IMR-90 (cell line): ENCODE results near the gene HOXA13. TPM values are rescaled to one million over a fixed set of nuclear protein-coding genes. Genes with fewer than 3 reads are reported as not detected.

Experiments used
- ATAC-seq: fragments of 200-7000 bp; cut with Tn5 transposase; 2 replicates; pipeline ENCODE4 v1.9.1; 2020; ENCODE audit warnings: low read depth, mild to moderate bottlenecking, moderate library complexity
- BruUV-seq: library from RNA; stranded (reverse); fragments of 400-500 nt; replicated peaks from 2 replicates; lab custom pipeline; 2021; lab: Mats Ljungman, UMichigan
- CTCF ChIA-PET: fragments of 300-600 bp; formaldehyde crosslinking; extraction: SDS; loops from one replicate; lab custom pipeline; 2021; ENCODE audit warnings: antibody characterized with exemption; lab: Yijun Ruan, JAX
- POLR2A ChIA-PET: fragments of 300-600 bp; sonication (Branson Sonifier 250); formaldehyde crosslinking; loops from one replicate; lab custom pipeline; 2022; ENCODE audit warnings: antibody characterized with exemption; ENCODE audit not compliant: unreplicated experiment; lab: Charles Lee
- DNase-seq: peaks from one replicate; pipeline ENCODE4 v3.0.0; 2013
- H2AFZ ChIP-seq: replicated peaks from 2 replicates; pipeline ENCODE3; 2013; ENCODE audit warnings: low read length, mild to moderate bottlenecking; ENCODE audit not compliant: poor library complexity
- H2AK5ac ChIP-seq: 2 replicates; pipeline ENCODE4 v1.6.1; 2013; ENCODE audit warnings: low read depth, low read length, inconsistent platforms
- H2AK9ac ChIP-seq: replicated peaks from 2 replicates; pipeline ENCODE3; 2013; ENCODE audit warnings: mild to moderate bottlenecking, low read depth, low read length, moderate library complexity; ENCODE audit not compliant: poor library complexity
- H2BK120ac ChIP-seq: 2 replicates; pipeline ENCODE4 v1.6.1; 2013; ENCODE audit warnings: low read depth, low read length, inconsistent platforms
- H2BK15ac ChIP-seq: 3 replicates; pipeline ENCODE4 v1.6.1; 2013; ENCODE audit warnings: low read depth, low read length, inconsistent platforms
- H2BK20ac ChIP-seq: 2 replicates; pipeline ENCODE4 v1.6.1; 2013; ENCODE audit warnings: low read depth, mild to moderate bottlenecking, inconsistent platforms, low read length, moderate library complexity
- H2BK5ac ChIP-seq: 2 replicates; pipeline ENCODE4 v1.6.1; 2013; ENCODE audit warnings: mild to moderate bottlenecking, low read depth, low read length, inconsistent platforms; ENCODE audit not compliant: poor library complexity, severe bottlenecking
- H3K14ac ChIP-seq: replicated peaks from 2 replicates; pipeline ENCODE4 v1.6.1; 2013; ENCODE audit warnings: low read depth, low read length, inconsistent platforms
- H3K18ac ChIP-seq: 2 replicates; pipeline ENCODE4 v1.6.1; 2013; ENCODE audit warnings: low read depth, low read length, control low read depth
- H3K23ac ChIP-seq: 2 replicates; pipeline ENCODE4 v1.6.1; 2013; ENCODE audit warnings: low read depth, low read length, inconsistent platforms
- H3K27ac ChIP-seq: 2 replicates; pipeline ENCODE4 v1.5.1; 2013; ENCODE audit warnings: mild to moderate bottlenecking, control low read depth, low read length; ENCODE audit not compliant: insufficient read depth
- H3K27me3 ChIP-seq: 2 replicates; pipeline ENCODE4 v1.6.1; 2013; ENCODE audit warnings: low read length; ENCODE audit not compliant: control insufficient read depth, insufficient read depth
- H3K36me3 ChIP-seq: 2 replicates; pipeline ENCODE4 v1.6.1; 2013; ENCODE audit warnings: low read length, mixed read lengths; ENCODE audit not compliant: control insufficient read depth, insufficient read depth
- H3K4ac ChIP-seq: 2 replicates; pipeline ENCODE4 v1.6.1; 2013; ENCODE audit warnings: low read depth, low read length, inconsistent platforms
- H3K4me1 ChIP-seq: 2 replicates; pipeline ENCODE4 v1.6.1; 2013; ENCODE audit warnings: low read length, mixed read lengths; ENCODE audit not compliant: control insufficient read depth, insufficient read depth
- H3K4me2 ChIP-seq: 2 replicates; pipeline ENCODE4 v1.6.1; 2013; ENCODE audit warnings: low read depth, mild to moderate bottlenecking, control low read depth, low read length, moderate library complexity
- H3K4me3 ChIP-seq: 2 replicates; pipeline ENCODE4 v1.5.1; 2013; ENCODE audit warnings: low read depth, mild to moderate bottlenecking, control low read depth, low read length, moderate library complexity; ENCODE audit not compliant: insufficient read depth
- H3K56ac ChIP-seq: 2 replicates; pipeline ENCODE4 v1.6.1; 2013; ENCODE audit warnings: low read length, inconsistent platforms; ENCODE audit not compliant: insufficient read depth; ENCODE audit errors: extremely low read depth
- H3K79me1 ChIP-seq, 2 experiments: 2 replicates each; pipeline ENCODE4 v1.6.1; 2013; ENCODE audit warnings: low read length in 2 of 2, inconsistent platforms in 1 of 2, low read depth in 1 of 2
- H3K9ac ChIP-seq: 2 replicates; pipeline ENCODE4 v1.6.1; 2013; ENCODE audit warnings: low read depth, low read length, control low read depth
- H3K9me1 ChIP-seq: 2 replicates; pipeline ENCODE4 v1.6.1; 2013; ENCODE audit warnings: low read length, inconsistent platforms; ENCODE audit not compliant: insufficient read depth
- H3K9me3 ChIP-seq: 2 replicates; pipeline ENCODE4 v1.6.1; 2013; ENCODE audit warnings: low read length; ENCODE audit not compliant: control insufficient read depth, insufficient read depth
- H4K20me1 ChIP-seq: 2 replicates; pipeline ENCODE4 v1.6.1; 2013; ENCODE audit warnings: low read length, inconsistent platforms; ENCODE audit not compliant: insufficient read depth
- H4K5ac ChIP-seq: 2 replicates; pipeline ENCODE4 v1.6.1; 2013; ENCODE audit warnings: mild to moderate bottlenecking, low read depth, low read length, control low read depth
- H4K8ac ChIP-seq, 2 experiments: 2 replicates each; pipeline ENCODE4 v1.6.1; 2013; ENCODE audit warnings: low read depth in 2 of 2, low read length in 2 of 2, control low read depth in 1 of 2, inconsistent platforms in 1 of 2
- H4K91ac ChIP-seq: 2 replicates; pipeline ENCODE4 v1.6.1; 2013; ENCODE audit warnings: low read depth, low read length, inconsistent platforms; ENCODE audit not compliant: insufficient read depth
- CHD1 ChIP-seq: IDR thresholded peaks from 2 replicates; pipeline ENCODE4 v1.6.1; 2012; ENCODE audit warnings: low read depth, low read length, improper control_type of control experiment
- CTCF ChIP-seq: conservative IDR thresholded peaks from 2 replicates; pipeline ENCODE4 v1.5.1; 2012; ENCODE audit warnings: mild to moderate bottlenecking, low read depth, low read length, improper control_type of control experiment
- ELK1 ChIP-seq: fragments of 150-350 bp; IDR thresholded peaks from 2 replicates; pipeline ENCODE4 v1.6.1; 2016; ENCODE audit warnings: low read depth, mild to moderate bottlenecking, low read length, moderate library complexity, borderline replicate concordance
- MAZ ChIP-seq: IDR thresholded peaks from 2 replicates; pipeline ENCODE4 v1.6.1; 2012; ENCODE audit warnings: low read depth, mild to moderate bottlenecking, low read length, improper control_type of control experiment, moderate library complexity, borderline replicate concordance
- POLR2A ChIP-seq: IDR thresholded peaks from 2 replicates; pipeline ENCODE4 v1.6.1; 2012; ENCODE audit warnings: mild to moderate bottlenecking, low read depth, low read length
- RCOR1 ChIP-seq: IDR thresholded peaks from 2 replicates; pipeline ENCODE4 v1.6.1; 2012; ENCODE audit warnings: mild to moderate bottlenecking, low read length, improper control_type of control experiment; ENCODE audit not compliant: insufficient replicate concordance
- USF2 ChIP-seq: fragments of 150-350 bp; IDR thresholded peaks from 2 replicates; pipeline ENCODE4 v1.6.1; 2017; ENCODE audit warnings: mild to moderate bottlenecking, antibody characterized with exemption, low read length, low read depth
- WGBS, 2 experiments: methylation state at CpG; one replicate each; pipeline versions ENCODE4 v1.1.5 to v1.1.7; 2013; ENCODE audit warnings: missing lambda C conversion rate in 2 of 2; ENCODE audit not compliant: insufficient read length in 1 of 2; ENCODE audit errors: extremely low coverage in 2 of 2; 5-methylcytosine and 5-hydroxymethylcytosine counted together
- dilution Hi-C: fragments of 300-500 bp; cut with HindIII; formaldehyde crosslinking; loops from one replicate; pipeline ENCODE4 v1.14.3; 2018; ENCODE audit warnings: low sequenced_read_pairs; ENCODE audit not compliant: unreplicated experiment
- in situ Hi-C: fragments of 300-500 bp; cut with MboI; formaldehyde crosslinking; loops from 3 replicates; pipeline ENCODE4 v1.14.3; 2019; ENCODE audit warnings: low sequenced_read_pairs, inconsistent platforms, mixed read lengths
- intact Hi-C: fragments of 100-400 bp; cut with micrococcal nuclease; formaldehyde crosslinking; loops from 2 replicates; pipeline ENCODE4 v1.10.0; 2022
- polyA plus RNA-seq, 3 experiments: library from polyadenylated mRNA; depleted of rRNA; stranded (reverse); fragments of >200 nt; gene quantifications; 2 replicates each; pipeline ENCODE4 v1.2.3, GENCODE V29; 2012; ENCODE audit warnings: low replicate concordance in 1 of 3
- total RNA-seq: library from RNA; depleted of rRNA; stranded (reverse); fragments of >200 nt; gene quantifications from 2 replicates; pipeline ENCODE4 v1.2.3, GENCODE V29; 2012

The HOXA13 gene
- total and polyA plus RNA-seq, 2 of the 4 experiments (the other 2 are of a cell fraction) = not detected

GRCh38 chr7:27184337-27185012 lies 15.4 kb downstream of the HOXA13 start:
- no peak overlapping the region for H4K8ac ChIP-seq
- peak overlapping the region; percentile 77 for H2AFZ ChIP-seq
- no peaks in the 10 kb centered on the region for H3K79me1 ChIP-seq
- DNase-seq = peak; percentile 27
- intact Hi-C loops (no loop called here), dilution Hi-C loops (no loop called here), in situ Hi-C loops (no loop called here)
- 1% methylated on average over 16 of the region's 72 CpGs; no CpG with 5 or more reads in 1 of the 2 experiments for WGBS, 2 experiments
- H4K91ac ChIP-seq = no peak overlapping the region
- no peak overlapping the region for H3K9ac ChIP-seq
- POLR2A ChIA-PET = no interaction called here
- H3K23ac ChIP-seq = peak overlapping the region; percentile 25; the same call in 1 of the 2 replicates
- H3K4ac ChIP-seq = no peak overlapping the region
- H3K18ac ChIP-seq = no peak overlapping the region
- no peak for TF ChIP-seq RCOR1
- TF ChIP-seq CHD1 = no peak
- TF ChIP-seq POLR2A = no peak
- TF ChIP-seq USF2 = no peak
- no peak for TF ChIP-seq MAZ
- no peak for TF ChIP-seq CTCF
- no peak for TF ChIP-seq ELK1
- H4K5ac ChIP-seq = no peak overlapping the region
- no peak overlapping the region for H2BK120ac ChIP-seq
- H2BK20ac ChIP-seq = no peak overlapping the region
- BruUV-seq = no TSS peak
- peak; percentile 57 for ATAC-seq
- H3K14ac ChIP-seq = no peak overlapping the region
- H2BK5ac ChIP-seq = no peak overlapping the region
- peak overlapping the region; percentile 41 for H3K4me3 ChIP-seq
- H2AK5ac ChIP-seq = no peak overlapping the region
- peak overlapping the region; percentile 69 for H3K4me2 ChIP-seq
- H3K9me1 ChIP-seq = no peaks in the 10 kb centered on the region
- peaks cover 91% of the 10 kb centered on the region for H3K27me3 ChIP-seq
- peaks cover 3% of the 10 kb centered on the region; the same call in 1 of the 2 replicates for H3K4me1 ChIP-seq
- H2AK9ac ChIP-seq = no peak overlapping the region
- H2BK15ac ChIP-seq = no peak overlapping the region
- peaks cover 13% of the 10 kb centered on the region; the same call in 1 of the 2 replicates for H3K9me3 ChIP-seq
- H3K27ac ChIP-seq = no peak overlapping the region
- no peaks in the 10 kb centered on the region for H3K36me3 ChIP-seq
- CTCF ChIA-PET = interaction anchor here (0.5 to 0.8 kb wide), 2 partner anchors 592 to 766 kb away, joined by 3 read pairs; no protein-coding TSS in a partner anchor
- no peak overlapping the region for H3K56ac ChIP-seq
- peaks cover 17% of the 10 kb centered on the region; the same call in 1 of the 2 replicates for H4K20me1 ChIP-seq
